Left colon (tissue), 2 donors: ENCODE results near the gene COL23A1. TPM values are rescaled to one million over a fixed set of nuclear protein-coding genes. Genes with fewer than 3 reads are reported as not detected.
A peak's percentile ranks its signal among the peaks of the same experiment; 100 is the strongest.
"Not testable (repeated sequence)": the region's sequence is repeated elsewhere in the genome, so short reads cannot be mapped to it uniquely, and the experiment has no call there.

Source experiments
- ATAC-seq: fragments of 200-7000 bp; cut with Tn5 transposase; one replicate; pipeline ENCODE4 v1.9.1; 2020; ENCODE audit warnings: mild to moderate bottlenecking, moderate library complexity
- DNase-seq, 2 donors: peaks; one replicate each; pipeline ENCODE4 v3.0.0-alpha.2; 2020
- intact Hi-C, 2 donors: fragments of 100-400 bp; cut with DNase I in 1 of 2; cut with micrococcal nuclease in 1 of 2; formaldehyde crosslinking; loops; one replicate each; pipeline versions ENCODE4 v1.11.2 to v1.14.0; 2022; cut with DNase I, micrococcal nuclease
- total RNA-seq, 2 donors: library from RNA; stranded (reverse); fragmentation: NEBNext Ultra II Directional; extraction: Animal tissue kit (Norgen Biotek cat#: 25700); gene quantifications; one replicate each; pipeline ENCODE4 v1.2.1, GENCODE V29; 2021
- donor health status: DM: no; HTN: no; CAD: no.
- donor health status: DM: yes; HTN: yes; CAD: no.

The COL23A1 gene
- total RNA-seq, 2 donors from 2014 or later, result 0.09 to 0.73 TPM

- DNase-seq (peak; percentile 91), ATAC-seq (peak; percentile 51)
- intact Hi-C loops, result no loop called here
Measured at GRCh38 chr5:178204935-178205748, 385.1 kb downstream of the COL23A1 start.

DNA sequence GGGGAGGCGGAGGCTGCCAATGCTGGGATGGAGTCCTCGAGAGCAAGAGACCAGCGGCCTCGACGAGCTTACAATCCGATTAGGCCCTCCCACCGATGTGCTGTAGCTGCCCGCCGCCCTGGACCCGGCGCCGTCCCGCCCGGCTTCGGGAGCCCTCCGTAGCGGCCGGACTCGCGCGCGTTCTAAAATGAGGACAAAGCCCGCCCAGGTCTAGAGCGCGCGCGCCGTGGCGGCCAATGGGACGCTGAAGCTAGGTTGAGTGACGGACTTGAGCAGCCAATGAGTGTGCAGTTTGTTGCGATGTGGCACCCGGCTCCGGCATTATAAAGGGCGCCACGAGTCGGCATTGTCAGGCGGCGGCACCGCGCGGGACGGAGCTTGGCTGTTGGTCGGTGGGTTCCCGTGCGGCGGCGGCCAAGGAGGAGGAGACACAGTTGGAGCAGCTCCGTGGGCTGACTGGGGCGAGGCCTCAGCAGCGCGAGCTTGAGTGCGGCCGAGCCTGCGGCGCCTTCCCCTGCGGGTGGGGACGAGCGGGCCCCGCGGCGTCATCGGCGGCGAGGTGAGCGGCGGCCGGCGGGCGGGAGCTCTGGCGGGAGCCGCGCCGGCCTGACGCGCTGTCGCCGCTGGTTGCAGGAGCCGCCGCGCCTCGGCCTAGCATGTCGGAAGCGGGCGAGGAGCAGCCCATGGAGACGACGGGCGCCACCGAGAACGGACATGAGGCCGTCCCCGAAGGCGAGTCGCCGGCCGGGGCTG is 385.8 kb downstream of the COL23A1 start, which contains the start of gene HNRNPAB:
HNRNPAB (plus strand) TSS at position 352 of the 753 bp plus-strand sequence; CDS start at position 657, 305 bp downstream.
- intact Hi-C loops, result no loop called here
- peak; percentile 94 to 96 for DNase-seq
- ATAC-seq, result peak; percentile 54

DNA sequence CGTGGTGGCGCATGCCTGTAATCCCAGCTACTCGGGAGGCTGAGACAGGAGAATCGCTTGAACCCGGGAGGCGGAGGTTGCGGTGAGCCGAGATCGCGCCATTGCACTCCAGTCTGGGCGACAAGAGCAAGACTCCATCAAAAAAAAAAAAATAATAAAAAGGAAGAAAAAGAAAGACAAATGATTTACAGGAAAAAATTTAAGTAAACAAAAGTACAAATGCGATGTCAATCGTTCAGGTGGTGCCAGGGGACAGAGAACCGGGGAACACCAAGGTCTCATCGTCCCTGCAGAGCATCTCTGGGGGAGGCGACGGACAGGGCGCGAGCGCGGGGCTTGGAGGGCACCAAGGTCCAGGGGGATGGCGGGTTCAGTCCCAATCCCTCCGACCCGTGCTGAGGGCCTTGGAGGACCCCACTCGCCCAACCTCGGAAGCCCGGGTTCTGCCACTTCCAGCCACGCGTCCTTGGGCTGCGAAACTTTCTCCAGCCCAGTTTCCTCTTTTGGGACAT is 386.5 kb downstream of the COL23A1 start:
- intact Hi-C loops, result no loop called here
- no peak for ATAC-seq
- DNase-seq, result no peak

DNA sequence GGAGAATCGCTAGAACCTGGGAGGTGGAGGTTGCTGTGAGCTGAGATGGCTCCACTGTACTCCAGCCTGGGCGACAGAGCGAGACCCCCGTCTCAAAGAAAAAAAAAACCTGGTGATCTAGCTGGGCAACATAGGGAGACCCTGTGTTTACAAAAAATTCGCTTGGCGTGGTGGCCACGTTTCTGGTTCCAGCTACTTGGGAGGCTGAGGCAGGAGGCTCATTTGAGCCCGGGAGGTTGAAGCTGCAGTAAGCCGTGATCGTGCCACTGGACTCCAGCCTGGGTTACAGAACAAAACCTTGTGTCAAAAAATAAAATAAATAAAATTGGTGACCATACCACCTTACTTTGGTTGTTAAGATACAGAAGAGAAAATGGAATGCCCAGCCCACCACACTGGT is 387.7 kb downstream of the COL23A1 start:
- DNase-seq (no peak), ATAC-seq (no peak)
- intact Hi-C loops, result no loop called here

DNA sequence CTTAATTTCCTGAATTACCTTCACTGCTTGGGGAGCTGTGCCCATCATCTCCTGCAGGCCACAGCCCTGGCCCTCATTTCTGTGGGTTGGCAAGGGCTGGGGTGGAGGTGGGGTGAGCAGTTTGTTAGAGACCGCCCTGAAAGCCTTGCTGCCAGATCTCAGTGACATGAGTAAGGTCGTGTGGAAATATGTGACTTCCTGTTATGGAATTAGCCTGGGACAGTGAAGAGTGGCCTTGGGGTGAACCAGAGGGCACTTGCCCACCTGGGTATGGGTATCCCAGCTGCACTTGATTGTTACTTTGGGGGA is 388.3 kb downstream of the COL23A1 start:
- intact Hi-C loops, result no loop called here
- peak; percentile 3 for ATAC-seq
- no peak for DNase-seq

GRCh38 chr5:178201221-178201926 is 388.8 kb downstream of the COL23A1 start:
- ATAC-seq (no peak), DNase-seq (no peak)
- intact Hi-C loops, result no loop called here

DNA sequence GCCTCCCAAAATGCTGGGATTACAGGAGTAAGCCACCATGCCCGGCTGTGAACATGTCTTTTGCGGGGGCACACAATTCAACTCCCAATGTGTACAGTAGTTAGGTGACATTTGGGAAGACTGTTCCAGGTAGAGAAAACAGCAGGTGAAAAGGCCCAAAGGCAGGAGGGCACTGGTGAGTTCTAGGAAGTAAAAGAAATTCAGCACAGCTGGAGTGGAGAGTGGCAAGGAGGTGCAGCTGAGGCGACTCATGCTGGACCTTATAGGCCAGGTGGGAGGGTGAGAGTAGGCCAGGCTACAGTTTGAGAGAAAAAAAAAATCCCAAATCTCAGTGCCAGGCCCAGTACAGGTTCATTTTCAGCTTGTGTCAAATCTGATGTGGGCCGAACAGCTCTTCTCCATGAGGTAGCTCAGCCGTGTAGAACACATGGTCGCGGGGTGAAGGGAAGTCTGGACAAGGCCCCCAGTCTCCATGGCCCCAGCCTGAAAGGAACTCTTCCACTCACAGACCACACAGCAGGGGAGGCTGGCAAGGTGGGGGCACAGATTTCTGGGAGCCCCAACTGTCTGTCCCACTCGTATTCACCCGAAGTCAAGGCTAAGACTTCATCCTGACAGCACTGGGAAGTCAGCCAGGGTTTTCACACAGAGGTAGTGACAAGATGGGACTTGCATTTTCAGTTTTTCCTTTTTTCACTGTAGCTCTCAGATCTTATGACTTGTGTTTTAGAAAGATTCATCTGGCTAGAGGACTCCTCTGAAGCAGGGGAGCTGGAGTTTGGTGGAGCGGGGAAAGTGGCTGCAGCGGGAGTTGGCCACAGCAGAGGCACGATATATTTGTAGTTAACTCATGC is 390.4 kb downstream of the COL23A1 start:
- ATAC-seq (no peak), DNase-seq (no peak)
- intact Hi-C loops, result no loop called here

GRCh38 chr5:178198706-178199105 is 391.5 kb downstream of the COL23A1 start:
- DNase-seq (no peak), ATAC-seq (no peak)
- intact Hi-C loops, result no loop called here

GRCh38 chr5:178198151-178198550 is 392.0 kb downstream of the COL23A1 start:
- ATAC-seq, DNase-seq, intact Hi-C loops: not testable (repeated sequence)

GRCh38 chr5:178196986-178197385 is 393.2 kb downstream of the COL23A1 start:
- intact Hi-C loops, result no loop called here
- DNase-seq (no peak), ATAC-seq (peak; percentile 67)

- intact Hi-C loops, result no loop called here
- DNase-seq (no peak), ATAC-seq (no peak)
Measured at GRCh38 chr5:178196281-178196812, 393.8 kb downstream of the COL23A1 start.

DNA sequence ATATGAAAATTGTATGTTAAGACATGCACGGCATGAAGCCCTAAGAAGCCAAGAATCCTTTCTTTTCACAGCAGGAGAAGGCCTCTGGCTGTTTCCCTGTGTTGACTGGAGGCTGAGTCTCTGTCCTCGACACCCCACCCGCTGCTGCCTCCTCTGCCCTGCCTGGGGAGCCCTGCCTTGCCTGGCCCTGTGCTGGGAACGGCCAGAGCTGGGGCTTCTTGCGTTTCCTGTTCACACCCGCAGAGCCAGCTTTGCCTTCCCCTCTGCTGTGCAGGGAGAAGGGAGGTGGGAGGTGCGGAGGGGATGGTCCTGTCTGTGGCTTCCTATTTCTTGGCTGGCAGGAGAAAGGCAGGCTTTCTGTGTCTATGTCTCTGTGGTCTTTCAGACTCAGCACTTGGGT is 396.2 kb downstream of the COL23A1 start:
- DNase-seq (no peak), ATAC-seq (no peak)
- intact Hi-C loops, result no loop called here

- ATAC-seq (no peak), DNase-seq (no peak)
- intact Hi-C loops, result no loop called here
Measured at GRCh38 chr5:178193251-178193809, 396.9 kb downstream of the COL23A1 start.

DNA sequence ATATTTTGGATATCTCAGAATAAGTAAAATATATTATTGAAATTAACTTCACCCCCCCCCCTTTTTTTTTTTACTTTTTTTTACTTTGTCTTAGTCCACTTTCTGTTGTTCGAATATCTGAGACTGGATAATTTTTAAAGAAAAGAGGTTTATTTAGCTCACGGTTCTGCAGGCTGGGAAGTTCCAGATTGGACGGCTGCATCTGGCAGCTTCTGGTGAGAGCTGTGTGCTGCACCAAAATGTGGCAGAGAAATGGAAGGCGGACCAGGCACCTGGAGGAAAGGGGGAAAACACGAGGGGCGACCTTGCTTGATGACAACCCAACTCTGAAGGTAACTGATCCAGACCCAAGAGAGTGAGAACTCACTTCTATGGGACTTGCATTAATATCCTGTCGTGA is 397.4 kb downstream of the COL23A1 start:
- intact Hi-C loops, result no loop called here
- ATAC-seq, result no peak
- DNase-seq, result no peak

DNA sequence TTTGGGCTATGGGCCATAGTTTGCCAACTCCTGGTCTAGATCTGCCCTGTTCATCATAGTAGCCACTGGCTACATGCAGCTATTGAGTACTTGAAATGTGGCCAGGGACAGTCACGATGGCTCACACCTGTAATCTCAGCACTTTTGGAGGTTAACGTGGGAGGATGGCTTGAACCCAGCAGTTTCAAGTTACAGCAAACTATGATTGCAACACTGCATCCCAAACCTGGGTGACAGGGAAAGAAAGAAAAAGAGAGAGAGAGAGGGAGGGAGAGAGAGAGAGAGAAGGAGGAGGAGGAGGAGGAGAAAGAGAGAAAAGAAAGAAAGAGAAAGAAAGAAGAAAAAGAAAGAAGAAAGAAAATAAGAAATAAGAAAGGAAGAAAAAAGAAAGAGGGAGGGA is 397.9 kb downstream of the COL23A1 start:
- intact Hi-C loops, result no loop called here
- no peak for DNase-seq
- no peak for ATAC-seq

GRCh38 chr5:178191661-178192060 is 398.5 kb downstream of the COL23A1 start:
- DNase-seq (no peak), ATAC-seq (no peak)
- intact Hi-C loops, result no loop called here

DNA sequence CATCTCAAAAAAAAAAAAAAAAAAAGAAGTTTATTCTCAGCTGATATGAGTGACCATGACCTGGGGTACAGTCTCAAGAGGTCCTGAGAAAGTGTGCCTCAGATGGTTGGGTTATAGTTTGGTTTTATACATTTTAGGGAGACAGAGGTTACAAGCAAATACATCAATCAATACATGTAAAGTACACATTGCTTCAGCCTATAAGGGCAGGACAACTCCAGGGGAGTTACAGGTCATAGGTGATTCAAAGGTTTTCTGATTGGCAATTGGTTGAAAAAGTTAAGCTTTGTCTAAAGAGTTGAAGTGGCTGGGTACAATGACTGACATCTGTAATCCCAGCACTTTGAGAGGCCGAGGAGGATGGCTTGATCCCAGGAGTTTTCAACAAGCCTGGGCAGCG is 400.8 kb downstream of the COL23A1 start:
- intact Hi-C loops, result no loop called here
- no peak for DNase-seq
- no peak for ATAC-seq
